ENCODE data around the gene LPCAT1.

The LPCAT1 gene

GRCh38 chr5:1417586-1418225 is 106.1 kb downstream of the LPCAT1 start:
- no peak for DNase-seq

GRCh38 chr5:1416856-1417469 is 106.8 kb downstream of the LPCAT1 start:
- no peak for DNase-seq

- DNase-seq = no peak
Measured at GRCh38 chr5:1415626-1416360, 108.0 kb downstream of the LPCAT1 start.

- no peak for DNase-seq
Measured at GRCh38 chr5:1415059-1415425, 108.7 kb downstream of the LPCAT1 start.

GRCh38 chr5:1414311-1415058 is 109.3 kb downstream of the LPCAT1 start:
- DNase-seq = no peak

GRCh38 chr5:1413611-1414241 is 110.0 kb downstream of the LPCAT1 start:
- DNase-seq = no peak

- DNase-seq = no peak
Measured at GRCh38 chr5:1413211-1413610, 110.5 kb downstream of the LPCAT1 start.

GRCh38 chr5:1412621-1413020 is 111.1 kb downstream of the LPCAT1 start:
- DNase-seq = no peak

- no peak for DNase-seq
Measured at GRCh38 chr5:1412163-1412562, 111.6 kb downstream of the LPCAT1 start.
